GM19468 (cell line): Measurements from ENCODE around the gene CELSR2.
"Not testable (repeated sequence)": the region's sequence is repeated elsewhere in the genome, so short reads cannot be mapped to it uniquely, and the experiment has no call there.

ENCODE experiments used
- ATAC-seq: cut with Tn5 transposase; IDR thresholded peaks from one replicate; pipeline ENCODE4 v1.9.1; 2021; ENCODE audit warnings: mild to moderate bottlenecking, moderate library complexity, moderate number of reproducible peaks; ENCODE audit not compliant: unreplicated experiment; ENCODE audit errors: extremely low read depth

CELSR2 gene

GRCh38 chr1:109299558-109300343 is 50.4 kb downstream of the CELSR2 start:
- ATAC-seq = no peak

- ATAC-seq = no peak
These were observed 51.4 kb downstream of the CELSR2 start for GRCh38 chr1:109300650-109301151.

- no peak for ATAC-seq
These were observed 52.5 kb downstream of the CELSR2 start for GRCh38 chr1:109301874-109302273.

- ATAC-seq = no peak
These were observed 55.0 kb downstream of the CELSR2 start for GRCh38 chr1:109304226-109304920.

- not testable (repeated sequence) for ATAC-seq
These were observed 56.7 kb downstream of the CELSR2 start for GRCh38 chr1:109305991-109306390.

- ATAC-seq = no peak
These were observed 57.5 kb downstream of the CELSR2 start, which contains the start of gene MYBPHL for GRCh38 chr1:109306832-109307273. Gene MYBPHL, minus strand, starts transcription at chr1:109307011. Its CDS starts 20 bp downstream, at chr1:109306991.

- ATAC-seq = no peak
These were observed 58.1 kb downstream of the CELSR2 start for GRCh38 chr1:109307274-109308021.

GRCh38 chr1:109309347-109309746 is 60.0 kb downstream of the CELSR2 start:
- ATAC-seq = no peak

GRCh38 chr1:109312246-109312645 is 62.9 kb downstream of the CELSR2 start:
- no peak for ATAC-seq

GRCh38 chr1:109312978-109313775 is 63.8 kb downstream of the CELSR2 start:
- ATAC-seq = no peak

GRCh38 chr1:109314795-109315194 is 65.5 kb downstream of the CELSR2 start:
- ATAC-seq = no peak

GRCh38 chr1:109315288-109315687 is 65.9 kb downstream of the CELSR2 start:
- no peak for ATAC-seq

- ATAC-seq = no peak
These were observed 67.2 kb downstream of the CELSR2 start for GRCh38 chr1:109316506-109316905.

- ATAC-seq = no peak
These were observed 69.8 kb downstream of the CELSR2 start for GRCh38 chr1:109319114-109319513.

- no peak for ATAC-seq
These were observed 73.6 kb downstream of the CELSR2 start for GRCh38 chr1:109322974-109323373.
